IPS-18a (cell line): ENCODE measurements around the gene AHCYL2.
"Not testable (repeated sequence)": the region's sequence is repeated elsewhere in the genome, so short reads cannot be mapped to it uniquely, and the experiment has no call there.

Experiments used
- H3K27ac ChIP-seq: one replicate; pipeline ENCODE4 v1.5.1; 2013; ENCODE audit warnings: low read length
- H3K27me3 ChIP-seq: one replicate; pipeline ENCODE4 v1.6.1; 2013; ENCODE audit warnings: mild to moderate bottlenecking, low read length; ENCODE audit not compliant: control insufficient read depth, insufficient read depth
- H3K36me3 ChIP-seq: one replicate; pipeline ENCODE4 v1.6.1; 2013; ENCODE audit warnings: low read depth, low read length; ENCODE audit not compliant: control insufficient read depth
- H3K4me1 ChIP-seq: one replicate; pipeline ENCODE4 v1.6.1; 2013; ENCODE audit warnings: low read depth, low read length; ENCODE audit not compliant: control insufficient read depth
- H3K4me3 ChIP-seq: one replicate; pipeline ENCODE4 v1.5.1; 2013; ENCODE audit warnings: low read length
- H3K9ac ChIP-seq: one replicate; pipeline ENCODE4 v1.6.1; 2013; ENCODE audit warnings: mild to moderate bottlenecking, low read length, moderate library complexity
- H3K9me3 ChIP-seq: one replicate; pipeline ENCODE4 v1.6.1; 2013; ENCODE audit warnings: low read depth, low read length; ENCODE audit not compliant: control insufficient read depth

The AHCYL2 gene

DNA sequence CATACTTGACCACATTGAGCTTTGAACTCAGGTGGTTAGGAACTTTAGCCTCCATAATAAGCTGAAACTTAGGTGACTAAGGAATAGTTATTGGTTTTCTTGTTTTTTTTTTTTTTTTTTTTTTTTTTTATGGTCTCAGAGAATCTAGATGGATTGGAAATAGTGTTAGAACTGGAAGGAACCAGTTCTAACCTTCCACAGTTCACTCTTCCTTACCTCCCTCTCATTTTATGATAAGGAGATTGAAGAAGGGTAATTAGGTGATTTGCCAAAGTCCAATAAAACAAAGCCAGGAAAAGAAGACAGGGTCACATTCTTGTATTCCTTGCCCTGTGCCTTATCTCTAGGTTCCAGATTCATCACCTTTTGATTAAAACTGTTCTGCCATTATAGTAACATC is 137.7 kb downstream of the AHCYL2 start:
- Histone ChIP-seq H3K4me3 (no peak overlapping the region), H3K9me3 (no peaks in the 10 kb centered on the region), H3K27ac (no peak overlapping the region), H3K36me3 (no peaks in the 10 kb centered on the region), H3K4me1 (no peaks in the 10 kb centered on the region), H3K9ac (no peak overlapping the region), H3K27me3 (no peaks in the 10 kb centered on the region)

DNA sequence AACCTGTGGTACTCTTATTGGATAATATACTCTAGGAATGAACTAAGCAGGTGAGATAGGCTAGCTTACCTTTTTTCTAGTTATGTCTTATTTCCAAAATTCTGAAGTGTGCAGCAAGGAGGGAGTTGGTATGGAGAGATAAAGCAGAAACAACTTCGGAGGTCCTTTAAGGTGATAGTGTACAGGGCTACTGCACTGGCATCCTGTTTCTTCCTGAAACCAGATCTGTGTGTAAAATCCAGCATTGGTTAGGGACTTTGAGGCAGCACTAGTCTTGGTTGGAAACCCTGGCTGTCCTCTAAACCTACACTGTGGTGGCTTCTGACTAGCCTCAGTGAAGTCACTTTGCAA is 142.5 kb downstream of the AHCYL2 start:
- Histone ChIP-seq H3K4me3 (no peak overlapping the region), H3K27ac (no peak overlapping the region), H3K9me3 (no peaks in the 10 kb centered on the region), H3K36me3 (no peaks in the 10 kb centered on the region), H3K27me3 (no peaks in the 10 kb centered on the region), H3K9ac (no peak overlapping the region), H3K4me1 (peaks cover 10% of the 10 kb centered on the region)

- Histone ChIP-seq H3K27ac (no peak overlapping the region), H3K9me3 (no peaks in the 10 kb centered on the region), H3K4me3 (no peak overlapping the region), H3K9ac (no peak overlapping the region), H3K36me3 (no peaks in the 10 kb centered on the region), H3K4me1 (peaks cover 10% of the 10 kb centered on the region), H3K27me3 (no peaks in the 10 kb centered on the region)
Observed at GRCh38 chr7:129367700-129368388, 143.0 kb downstream of the AHCYL2 start.

DNA sequence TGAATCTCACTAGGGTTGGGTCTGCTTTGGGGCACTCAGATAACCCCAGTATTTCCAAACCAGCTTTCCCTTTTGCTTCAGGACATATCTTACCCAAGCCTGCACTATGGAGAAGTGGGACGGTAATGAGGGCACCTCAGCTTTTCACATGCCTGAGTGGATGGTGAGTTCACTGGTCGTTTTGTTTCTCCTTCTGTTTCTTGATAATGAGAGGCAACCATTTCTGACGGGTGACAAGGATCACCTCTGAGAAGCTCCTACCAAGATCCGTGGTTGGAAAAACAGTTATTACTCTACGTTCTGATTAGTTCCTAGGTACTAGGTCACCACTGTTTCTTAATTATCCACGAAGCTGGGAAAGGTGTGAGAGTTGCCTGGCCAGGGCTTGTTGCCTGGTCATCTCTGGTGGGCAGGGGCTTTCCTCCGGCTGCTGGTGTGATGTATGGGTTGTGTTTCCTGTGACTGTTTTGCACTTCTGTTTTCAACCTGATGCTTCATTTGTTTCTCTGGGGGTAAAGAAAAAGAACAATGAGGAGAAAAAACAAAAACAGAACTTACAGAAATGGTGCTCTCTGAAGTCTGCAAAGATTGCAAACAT is 143.7 kb downstream of the AHCYL2 start:
- H3K9ac ChIP-seq, result no peak overlapping the region
- H3K9me3 ChIP-seq, result no peaks in the 10 kb centered on the region
- H3K4me3 ChIP-seq, result no peak overlapping the region
- H3K27me3 ChIP-seq, result no peaks in the 10 kb centered on the region
- peaks cover 10% of the 10 kb centered on the region for H3K4me1 ChIP-seq
- no peaks in the 10 kb centered on the region for H3K36me3 ChIP-seq
- H3K27ac ChIP-seq, result no peak overlapping the region

GRCh38 chr7:129369447-129369846 is 144.6 kb downstream of the AHCYL2 start:
- H3K4me3 ChIP-seq, H3K36me3 ChIP-seq, H3K9ac ChIP-seq, H3K27me3 ChIP-seq, H3K27ac ChIP-seq, H3K9me3 ChIP-seq: not testable (repeated sequence)
- peaks cover 14% of the 10 kb centered on the region for H3K4me1 ChIP-seq

DNA sequence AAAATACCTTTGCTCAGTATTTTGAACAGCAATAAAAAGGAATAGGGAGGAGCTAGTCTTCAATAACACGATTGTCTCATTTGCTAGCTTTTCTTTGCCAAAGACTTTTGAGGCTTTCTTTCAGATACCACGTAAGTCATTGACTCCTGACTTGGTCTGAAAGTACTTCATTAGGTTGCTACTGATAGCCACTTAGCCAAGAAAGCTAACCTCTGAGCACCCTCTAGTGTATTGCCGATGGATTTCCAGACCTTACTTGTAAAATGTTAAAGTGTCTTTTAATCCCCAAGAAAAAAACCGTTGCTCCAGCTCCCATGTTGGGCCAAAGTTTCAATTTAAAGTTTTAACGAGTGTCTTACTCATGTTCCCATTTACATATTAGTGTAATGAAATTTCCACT is 146.0 kb downstream of the AHCYL2 start:
- Histone ChIP-seq H3K4me1 (peaks cover 28% of the 10 kb centered on the region), H3K4me3 (no peak overlapping the region), H3K27me3 (no peaks in the 10 kb centered on the region), H3K36me3 (no peaks in the 10 kb centered on the region), H3K9ac (no peak overlapping the region), H3K9me3 (no peaks in the 10 kb centered on the region), H3K27ac (no peak overlapping the region)

GRCh38 chr7:129371487-129371886 is 146.7 kb downstream of the AHCYL2 start:
- H3K27me3 ChIP-seq, result no peaks in the 10 kb centered on the region
- H3K9me3 ChIP-seq, result no peaks in the 10 kb centered on the region
- H3K36me3 ChIP-seq, result no peaks in the 10 kb centered on the region
- no peak overlapping the region for H3K9ac ChIP-seq
- no peak overlapping the region for H3K4me3 ChIP-seq
- H3K4me1 ChIP-seq, result peaks cover 34% of the 10 kb centered on the region
- H3K27ac ChIP-seq, result no peak overlapping the region

- H3K4me3 ChIP-seq, result no peak overlapping the region
- no peaks in the 10 kb centered on the region for H3K9me3 ChIP-seq
- no peak overlapping the region for H3K27ac ChIP-seq
- no peaks in the 10 kb centered on the region for H3K36me3 ChIP-seq
- H3K27me3 ChIP-seq, result no peaks in the 10 kb centered on the region
- H3K4me1 ChIP-seq, result peaks cover 25% of the 10 kb centered on the region
- H3K9ac ChIP-seq, result no peak overlapping the region
Observed at GRCh38 chr7:129373651-129374428, 149.0 kb downstream of the AHCYL2 start.

DNA sequence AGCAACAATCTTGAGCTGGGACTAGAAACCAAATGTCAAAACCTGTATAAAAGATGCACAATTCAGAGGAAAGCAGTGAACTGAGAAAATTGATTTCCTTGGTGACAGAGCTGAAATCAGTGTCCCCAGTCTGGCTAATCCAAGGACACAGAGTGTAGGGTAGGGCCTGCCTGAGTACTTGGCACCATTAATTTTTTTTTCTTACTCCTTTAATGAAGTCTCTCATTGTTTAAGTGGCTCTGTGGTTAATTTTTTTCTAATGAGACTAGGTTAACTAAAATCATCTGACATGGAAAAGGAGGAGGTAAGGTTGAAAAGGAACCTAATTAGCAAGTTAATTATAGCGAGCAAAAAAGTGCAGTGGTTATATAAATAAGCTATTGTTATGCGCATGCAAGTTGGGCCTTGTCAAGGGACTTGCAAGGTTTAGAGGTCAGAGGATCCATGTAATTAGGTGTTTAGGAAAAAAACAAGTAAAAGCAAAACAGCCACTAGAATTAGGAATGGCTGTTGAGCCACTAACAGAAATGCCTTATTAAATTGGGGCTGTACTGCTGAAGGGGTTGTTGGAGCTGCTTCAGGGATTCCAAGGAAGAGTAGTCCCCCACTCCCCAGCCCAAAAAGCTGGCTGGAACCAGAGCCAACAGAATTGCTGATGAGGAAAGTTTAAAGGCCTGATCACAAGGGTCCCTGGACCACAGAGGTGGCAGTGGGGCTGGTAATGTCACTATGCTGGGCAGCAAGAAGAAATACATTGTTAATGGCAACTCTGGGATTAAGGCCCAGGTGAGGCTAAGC is 150.5 kb downstream of the AHCYL2 start:
- H3K27me3 ChIP-seq, result no peaks in the 10 kb centered on the region
- H3K9ac ChIP-seq, result peak overlapping the region; percentile 28
- peaks cover 25% of the 10 kb centered on the region for H3K4me1 ChIP-seq
- no peaks in the 10 kb centered on the region for H3K36me3 ChIP-seq
- peak overlapping the region; percentile 35 for H3K27ac ChIP-seq
- H3K9me3 ChIP-seq, result no peaks in the 10 kb centered on the region
- H3K4me3 ChIP-seq, result peak overlapping the region; percentile 38

GRCh38 chr7:129376076-129376777 is 151.4 kb downstream of the AHCYL2 start:
- Histone ChIP-seq H3K27ac (no peak overlapping the region), H3K9me3 (no peaks in the 10 kb centered on the region), H3K9ac (no peak overlapping the region), H3K27me3 (no peaks in the 10 kb centered on the region), H3K4me3 (no peak overlapping the region), H3K36me3 (no peaks in the 10 kb centered on the region), H3K4me1 (peaks cover 25% of the 10 kb centered on the region)
